ENCODE data around the gene CDR2.
"Not testable (repeated sequence)": the region's sequence is repeated elsewhere in the genome, so short reads cannot be mapped to it uniquely, and the experiment has no call there.

The CDR2 gene

GRCh38 chr16:22351017-22351416, 23.4 kb downstream of the CDR2 start:
- FAIRE-seq, result not testable (repeated sequence)

GRCh38 chr16:22348291-22348690, 26.1 kb downstream of the CDR2 start:
- no peak for FAIRE-seq

DNA sequence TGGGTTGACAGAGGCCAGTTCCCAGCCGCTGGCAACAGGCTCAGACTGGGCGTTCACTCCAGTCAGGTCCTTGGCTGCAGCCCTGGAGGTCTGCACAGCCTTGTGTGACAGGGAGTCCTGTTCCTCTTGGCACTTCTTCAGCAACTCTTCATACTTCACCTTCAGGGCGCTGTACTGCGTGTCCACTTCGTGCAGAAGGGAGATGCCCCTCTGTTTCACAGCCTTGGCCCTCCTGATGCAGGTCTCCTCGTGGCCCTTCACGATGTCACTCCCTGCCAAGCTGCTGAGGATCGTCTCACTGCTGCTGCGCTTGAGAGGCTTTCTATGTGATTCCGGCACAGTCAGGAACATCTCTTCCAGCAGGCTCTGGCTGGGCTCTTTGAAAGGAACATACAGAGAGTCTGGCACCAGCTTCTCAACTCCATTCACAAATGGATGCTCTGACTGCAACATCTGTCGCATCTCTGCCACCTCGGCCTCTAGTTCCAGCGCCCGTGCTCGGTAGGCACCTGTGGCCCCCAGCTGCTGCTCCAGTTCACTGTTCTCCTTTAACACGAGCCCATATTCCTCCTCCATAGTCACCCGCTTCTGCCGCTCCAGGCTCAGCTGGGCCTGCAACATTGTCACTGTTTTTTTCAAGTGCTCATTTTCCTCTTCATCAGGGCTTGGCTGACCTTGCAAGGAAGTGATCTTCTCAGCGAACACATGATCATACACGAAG, 27.2 kb downstream of the CDR2 start:
- no peak for FAIRE-seq

GRCh38 chr16:22346483-22346882, 27.9 kb downstream of the CDR2 start:
- FAIRE-seq, result no peak

- FAIRE-seq, result no peak
These were observed 32.3 kb downstream of the CDR2 start for GRCh38 chr16:22342082-22342481.

- no peak for FAIRE-seq
These were observed 33.5 kb downstream of the CDR2 start for GRCh38 chr16:22340945-22341344.

DNA sequence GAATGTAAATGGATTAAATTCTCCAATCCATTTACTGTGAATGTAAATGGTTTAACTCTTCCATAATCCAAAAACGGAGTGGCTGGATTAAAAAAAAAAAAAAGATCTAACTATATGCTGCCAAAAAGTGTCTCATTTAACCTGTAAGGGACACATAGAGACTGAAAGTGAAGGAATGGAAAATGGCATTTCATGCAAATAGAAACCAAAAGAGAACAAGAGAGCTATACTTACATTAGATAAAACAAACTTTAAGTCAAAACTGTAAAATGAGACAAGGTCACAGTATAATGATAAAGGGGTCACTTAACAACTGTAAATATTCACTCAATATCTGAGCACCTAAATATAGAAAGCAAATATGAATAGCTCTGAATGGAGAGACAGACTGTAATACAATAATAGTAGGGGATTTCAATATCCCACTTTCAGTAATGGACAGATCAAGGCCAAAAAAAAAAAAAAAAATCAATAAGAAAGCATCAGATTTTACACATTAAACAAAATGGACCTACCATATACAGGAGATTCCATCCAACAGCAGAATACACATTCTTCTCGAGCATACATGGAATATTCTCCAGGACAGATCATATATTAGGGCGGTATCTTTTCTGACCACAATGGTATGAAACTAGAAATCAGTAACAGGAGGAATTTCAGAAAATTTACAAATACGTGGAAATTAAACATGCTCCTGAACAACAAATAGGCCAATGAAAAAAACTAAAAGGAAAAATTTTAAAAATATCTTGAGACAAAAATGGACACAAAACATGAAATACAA, 36.4 kb downstream of the CDR2 start:
- no peak for FAIRE-seq

DNA sequence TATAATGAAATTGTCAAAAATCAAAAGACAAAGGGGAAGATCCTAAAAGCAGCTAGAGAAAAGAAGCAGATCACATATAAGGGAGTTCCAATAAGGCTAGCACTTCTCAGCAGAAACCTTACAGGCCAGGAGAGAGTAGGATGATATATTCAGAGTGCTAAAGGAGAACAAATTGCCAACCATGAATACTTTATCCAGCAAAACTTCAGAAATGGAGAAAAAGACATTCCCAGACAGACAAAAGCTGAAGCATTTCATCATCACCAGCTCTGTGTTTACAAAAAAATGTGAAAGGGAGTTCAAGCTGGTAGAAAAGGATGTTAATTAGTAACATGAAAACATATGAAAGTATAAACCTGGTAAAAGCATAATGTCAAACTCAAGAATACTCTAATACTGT, 37.4 kb downstream of the CDR2 start:
- FAIRE-seq, result no peak

GRCh38 chr16:22336581-22336980, 37.8 kb downstream of the CDR2 start:
- no peak for FAIRE-seq

- no peak for FAIRE-seq
These were observed 38.7 kb downstream of the CDR2 start for GRCh38 chr16:22335668-22336246.

GRCh38 chr16:22333457-22333994, 40.9 kb downstream of the CDR2 start:
- FAIRE-seq, result no peak

- no peak for FAIRE-seq
These were observed 44.1 kb downstream of the CDR2 start for GRCh38 chr16:22330326-22330725.

GRCh38 chr16:22329199-22329695, 45.2 kb downstream of the CDR2 start:
- no peak for FAIRE-seq

- FAIRE-seq, result no peak
These were observed 46.2 kb downstream of the CDR2 start for GRCh38 chr16:22328081-22328725.

GRCh38 chr16:22327446-22327775, 47.0 kb downstream of the CDR2 start:
- FAIRE-seq, result no peak

DNA sequence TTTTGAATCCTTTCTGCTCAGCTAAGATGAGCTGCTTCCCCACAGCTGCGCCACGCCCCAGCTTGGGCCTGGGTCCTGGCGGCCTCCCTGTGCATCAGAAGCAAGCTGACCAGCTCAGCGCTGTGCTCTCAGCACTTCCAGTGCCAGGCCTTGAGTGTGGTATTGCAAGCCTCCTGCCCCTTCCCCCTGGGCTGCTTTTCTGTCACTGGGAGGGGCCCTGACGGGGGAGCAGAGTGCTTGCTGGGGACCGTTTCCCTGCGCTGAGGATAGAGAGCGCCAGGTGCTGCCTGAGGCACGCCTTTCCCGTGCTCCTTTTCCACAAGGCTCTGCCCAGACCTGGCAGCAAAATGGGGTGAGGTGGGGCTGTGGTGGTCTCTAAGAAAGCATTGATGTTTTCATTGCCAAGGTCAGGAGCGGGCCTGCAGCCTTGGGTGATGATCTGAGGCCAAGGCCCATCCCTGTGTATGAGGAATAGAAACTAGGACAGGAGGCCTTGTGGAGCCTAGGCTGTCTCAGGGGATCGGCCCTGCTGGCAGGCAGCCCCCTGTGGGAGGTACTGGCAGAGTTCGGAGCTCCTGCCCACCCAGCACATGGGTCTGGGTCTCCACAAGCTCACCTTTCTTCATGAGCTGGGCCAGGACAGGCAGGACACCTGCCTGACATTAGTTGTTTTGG, 47.5 kb downstream of the CDR2 start:
- no peak for FAIRE-seq

DNA sequence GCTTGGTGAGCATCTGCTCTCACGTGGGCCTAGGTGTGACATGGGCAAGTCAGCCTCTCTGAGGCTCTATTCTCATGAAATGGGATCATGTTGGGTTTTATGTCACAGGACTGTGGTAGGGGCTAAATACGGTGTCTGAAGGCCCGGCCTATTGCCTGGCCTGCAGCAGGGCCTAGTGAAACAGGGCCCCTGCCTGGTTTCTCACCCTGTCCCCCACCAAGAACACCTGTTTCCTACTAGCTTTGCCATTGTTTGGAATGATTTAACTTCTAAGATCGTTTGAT, 48.1 kb downstream of the CDR2 start:
- no peak for FAIRE-seq

DNA sequence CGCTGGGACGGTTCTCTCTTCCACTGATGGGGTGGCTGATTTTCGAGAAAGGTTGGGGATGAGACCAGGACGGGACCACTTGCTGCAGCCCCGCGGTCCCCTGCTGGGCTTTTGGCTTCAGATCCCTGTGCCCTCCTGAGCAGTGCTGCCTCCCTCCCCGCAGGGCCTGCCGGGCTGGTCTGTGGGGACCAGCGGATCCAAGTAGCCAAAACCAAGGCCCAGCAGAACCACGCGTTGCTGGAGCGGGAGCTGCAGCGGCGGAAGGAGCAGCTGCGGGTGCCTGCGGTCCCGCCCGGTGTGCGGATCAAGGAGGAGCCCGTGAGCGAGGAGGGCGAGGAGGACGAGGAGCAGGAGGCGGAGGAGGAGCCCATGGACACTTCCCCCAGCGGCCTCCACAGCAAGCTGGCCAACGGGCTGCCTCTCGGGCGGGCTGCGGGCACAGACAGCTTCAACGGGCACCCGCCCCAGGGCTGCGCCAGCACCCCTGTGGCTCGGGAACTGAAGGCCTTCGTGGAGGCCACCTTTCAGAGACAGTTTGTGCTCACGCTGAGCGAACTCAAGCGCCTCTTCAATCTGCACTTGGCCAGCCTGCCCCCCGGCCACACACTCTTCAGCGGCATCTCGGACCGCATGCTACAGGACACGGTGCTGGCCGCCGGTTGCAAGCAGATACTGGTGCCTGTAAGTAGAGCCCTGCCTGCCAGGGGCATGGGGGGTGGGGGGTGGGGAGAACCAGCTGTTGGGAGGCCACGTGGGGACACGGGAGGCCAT, 48.6 kb downstream of the CDR2 start:
- FAIRE-seq, result no peak

DNA sequence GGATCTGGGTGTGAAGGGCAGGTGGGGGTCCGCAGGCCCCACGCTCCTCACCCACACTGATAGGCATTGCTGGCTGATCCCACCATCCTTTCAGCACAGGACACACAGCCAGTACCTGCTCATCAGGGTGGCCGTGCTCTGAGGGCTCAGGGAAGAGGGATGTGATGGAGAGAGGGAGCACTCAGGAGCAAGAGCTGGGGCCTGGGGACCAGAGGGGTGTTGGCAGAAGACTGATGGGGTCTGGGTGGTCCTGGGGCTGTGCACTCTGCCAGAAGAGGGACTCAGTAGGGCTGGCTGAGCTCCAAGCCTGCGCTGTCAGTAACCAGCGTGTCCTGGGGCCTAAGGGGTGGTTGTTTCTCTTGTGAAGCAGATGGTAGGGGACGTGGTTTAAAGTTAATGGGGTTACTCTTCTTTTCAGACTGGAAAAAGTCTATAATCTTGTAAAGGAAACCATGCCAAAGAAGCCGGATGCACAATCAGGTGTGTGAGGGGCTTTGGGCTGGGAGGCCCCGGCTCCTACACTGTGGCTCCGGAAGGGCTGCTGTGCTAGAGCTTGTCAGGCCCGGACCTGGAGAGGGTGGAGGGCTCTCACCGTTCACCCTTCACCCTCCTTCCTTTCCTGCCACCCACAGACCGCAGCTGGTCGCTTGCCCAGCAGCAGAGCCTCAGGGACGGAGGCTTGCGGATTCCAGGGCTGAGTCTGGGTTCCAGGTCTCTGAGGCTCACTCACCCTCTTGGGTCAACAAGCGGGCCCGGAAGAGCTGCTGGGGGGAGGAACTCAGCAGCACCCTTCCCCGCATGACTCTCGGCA, 49.4 kb downstream of the CDR2 start:
- FAIRE-seq, result no peak

DNA sequence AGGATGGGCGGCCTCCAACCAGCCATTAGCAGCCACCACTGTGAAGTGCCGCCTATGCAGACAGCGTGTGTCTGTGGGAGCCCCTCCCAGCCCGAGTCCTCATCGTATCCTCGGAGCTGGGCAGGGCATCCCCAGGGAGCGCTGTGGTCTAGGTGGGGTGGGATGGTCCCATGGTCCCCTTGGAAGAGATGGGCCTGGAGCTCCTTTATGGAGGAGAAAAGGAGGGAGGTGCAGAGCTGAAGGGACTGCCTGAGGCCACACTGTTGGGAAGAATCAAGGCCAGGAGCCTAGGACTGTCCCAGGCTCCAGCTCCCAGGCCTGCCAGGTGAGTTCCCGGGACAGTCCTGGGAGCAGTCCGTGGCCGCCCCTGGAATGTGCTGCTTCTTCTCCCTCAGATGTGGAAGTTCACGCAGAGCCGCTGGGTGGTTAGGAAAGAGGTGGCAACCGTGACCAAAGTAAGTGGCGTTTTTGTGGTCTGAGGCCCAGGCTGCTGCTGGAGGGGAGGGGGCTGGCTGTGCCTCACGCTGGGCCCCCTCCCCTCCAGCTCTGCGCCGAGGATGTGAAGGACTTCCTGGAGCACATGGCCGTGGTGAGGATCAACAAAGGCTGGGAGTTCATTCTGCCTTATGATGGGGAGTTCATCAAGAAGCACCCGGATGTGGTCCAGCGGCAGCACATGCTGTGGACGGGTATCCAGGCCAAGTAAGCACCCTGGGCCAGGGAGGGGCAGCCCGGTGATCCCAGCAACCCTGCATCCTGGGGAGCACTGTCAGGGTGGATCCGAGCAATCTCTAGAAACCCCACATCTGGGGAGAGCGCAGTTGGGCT, 50.2 kb downstream of the CDR2 start:
- FAIRE-seq, result no peak

All from islet of Langerhans (tissue), 1 donor.